WI38 (cell line): ENCODE measurements around the gene WDR86.

Experiments
- H3K4me3 ChIP-seq: 2 replicates; pipeline ENCODE4 v1.5.1; 2011; ENCODE audit warnings: low read depth, mild to moderate bottlenecking, control low read depth, low read length
- CTCF ChIP-seq: IDR thresholded peaks from 2 replicates; pipeline ENCODE4 v1.5.1; 2012; ENCODE audit warnings: low read depth, mild to moderate bottlenecking, control low read depth, low read length

The WDR86 gene

GRCh38 chr7:151399305-151399601 is 10.6 kb downstream of the WDR86 start:
- no peak overlapping the region for H3K4me3 ChIP-seq
- no peak for TF ChIP-seq CTCF

- no peak overlapping the region for H3K4me3 ChIP-seq
- no peak for TF ChIP-seq CTCF
Observed at GRCh38 chr7:151398446-151399304, 11.2 kb downstream of the WDR86 start.

- H3K4me3 ChIP-seq = no peak overlapping the region
- TF ChIP-seq CTCF = no peak
Observed at GRCh38 chr7:151397026-151397425, 12.8 kb downstream of the WDR86 start.

GRCh38 chr7:151396328-151396970 is 13.4 kb downstream of the WDR86 start:
- no peak overlapping the region for H3K4me3 ChIP-seq

GRCh38 chr7:151395036-151395367 is 14.8 kb downstream of the WDR86 start:
- no peak for TF ChIP-seq CTCF
- no peak overlapping the region for H3K4me3 ChIP-seq

More at GRCh38 chr7:151396328-151396970, 13.4 kb downstream of the WDR86 start:
- no peak for TF ChIP-seq CTCF

- no peak overlapping the region for H3K4me3 ChIP-seq
- no peak for TF ChIP-seq CTCF
Observed at GRCh38 chr7:151394076-151395035, 15.5 kb downstream of the WDR86 start.
